IMR-90 (cell line): ENCODE results near the gene C1orf52. TPM values are rescaled to one million over a fixed set of nuclear protein-coding genes. Genes with fewer than 3 reads are reported as not detected.

Source experiments
- ATAC-seq: fragments of 200-7000 bp; cut with Tn5 transposase; 2 replicates; pipeline ENCODE4 v1.9.1; 2020; ENCODE audit warnings: low read depth, mild to moderate bottlenecking, moderate library complexity
- BruUV-seq: library from RNA; stranded (reverse); fragments of 400-500 nt; replicated peaks from 2 replicates; lab custom pipeline; 2021; lab: Mats Ljungman, UMichigan
- CTCF ChIA-PET: fragments of 300-600 bp; formaldehyde crosslinking; extraction: SDS; loops from one replicate; lab custom pipeline; 2021; ENCODE audit warnings: antibody characterized with exemption; lab: Yijun Ruan, JAX
- POLR2A ChIA-PET: fragments of 300-600 bp; sonication (Branson Sonifier 250); formaldehyde crosslinking; loops from one replicate; lab custom pipeline; 2022; ENCODE audit warnings: antibody characterized with exemption; ENCODE audit not compliant: unreplicated experiment; lab: Charles Lee
- DNase-seq: peaks from one replicate; pipeline ENCODE4 v3.0.0; 2013
- H2AFZ ChIP-seq: replicated peaks from 2 replicates; pipeline ENCODE3; 2013; ENCODE audit warnings: low read length, mild to moderate bottlenecking; ENCODE audit not compliant: poor library complexity
- H2AK5ac ChIP-seq: 2 replicates; pipeline ENCODE4 v1.6.1; 2013; ENCODE audit warnings: low read depth, low read length, inconsistent platforms
- H2AK9ac ChIP-seq: replicated peaks from 2 replicates; pipeline ENCODE3; 2013; ENCODE audit warnings: mild to moderate bottlenecking, low read depth, low read length, moderate library complexity; ENCODE audit not compliant: poor library complexity
- H2BK120ac ChIP-seq: 2 replicates; pipeline ENCODE4 v1.6.1; 2013; ENCODE audit warnings: low read depth, low read length, inconsistent platforms
- H2BK15ac ChIP-seq: 3 replicates; pipeline ENCODE4 v1.6.1; 2013; ENCODE audit warnings: low read depth, low read length, inconsistent platforms
- H2BK20ac ChIP-seq: 2 replicates; pipeline ENCODE4 v1.6.1; 2013; ENCODE audit warnings: low read depth, mild to moderate bottlenecking, inconsistent platforms, low read length, moderate library complexity
- H2BK5ac ChIP-seq: 2 replicates; pipeline ENCODE4 v1.6.1; 2013; ENCODE audit warnings: mild to moderate bottlenecking, low read depth, low read length, inconsistent platforms; ENCODE audit not compliant: poor library complexity, severe bottlenecking
- H3K14ac ChIP-seq: replicated peaks from 2 replicates; pipeline ENCODE4 v1.6.1; 2013; ENCODE audit warnings: low read depth, low read length, inconsistent platforms
- H3K18ac ChIP-seq: 2 replicates; pipeline ENCODE4 v1.6.1; 2013; ENCODE audit warnings: low read depth, low read length, control low read depth
- H3K23ac ChIP-seq: 2 replicates; pipeline ENCODE4 v1.6.1; 2013; ENCODE audit warnings: low read depth, low read length, inconsistent platforms
- H3K27ac ChIP-seq: 2 replicates; pipeline ENCODE4 v1.5.1; 2013; ENCODE audit warnings: mild to moderate bottlenecking, control low read depth, low read length; ENCODE audit not compliant: insufficient read depth
- H3K27me3 ChIP-seq: 2 replicates; pipeline ENCODE4 v1.6.1; 2013; ENCODE audit warnings: low read length; ENCODE audit not compliant: control insufficient read depth, insufficient read depth
- H3K36me3 ChIP-seq: 2 replicates; pipeline ENCODE4 v1.6.1; 2013; ENCODE audit warnings: low read length, mixed read lengths; ENCODE audit not compliant: control insufficient read depth, insufficient read depth
- H3K4ac ChIP-seq: 2 replicates; pipeline ENCODE4 v1.6.1; 2013; ENCODE audit warnings: low read depth, low read length, inconsistent platforms
- H3K4me1 ChIP-seq: 2 replicates; pipeline ENCODE4 v1.6.1; 2013; ENCODE audit warnings: low read length, mixed read lengths; ENCODE audit not compliant: control insufficient read depth, insufficient read depth
- H3K4me2 ChIP-seq: 2 replicates; pipeline ENCODE4 v1.6.1; 2013; ENCODE audit warnings: low read depth, mild to moderate bottlenecking, control low read depth, low read length, moderate library complexity
- H3K4me3 ChIP-seq: 2 replicates; pipeline ENCODE4 v1.5.1; 2013; ENCODE audit warnings: low read depth, mild to moderate bottlenecking, control low read depth, low read length, moderate library complexity; ENCODE audit not compliant: insufficient read depth
- H3K56ac ChIP-seq: 2 replicates; pipeline ENCODE4 v1.6.1; 2013; ENCODE audit warnings: low read length, inconsistent platforms; ENCODE audit not compliant: insufficient read depth; ENCODE audit errors: extremely low read depth
- H3K79me1 ChIP-seq, 2 experiments: 2 replicates each; pipeline ENCODE4 v1.6.1; 2013; ENCODE audit warnings: low read length in 2 of 2, inconsistent platforms in 1 of 2, low read depth in 1 of 2
- H3K9ac ChIP-seq: 2 replicates; pipeline ENCODE4 v1.6.1; 2013; ENCODE audit warnings: low read depth, low read length, control low read depth
- H3K9me1 ChIP-seq: 2 replicates; pipeline ENCODE4 v1.6.1; 2013; ENCODE audit warnings: low read length, inconsistent platforms; ENCODE audit not compliant: insufficient read depth
- H3K9me3 ChIP-seq: 2 replicates; pipeline ENCODE4 v1.6.1; 2013; ENCODE audit warnings: low read length; ENCODE audit not compliant: control insufficient read depth, insufficient read depth
- H4K20me1 ChIP-seq: 2 replicates; pipeline ENCODE4 v1.6.1; 2013; ENCODE audit warnings: low read length, inconsistent platforms; ENCODE audit not compliant: insufficient read depth
- H4K5ac ChIP-seq: 2 replicates; pipeline ENCODE4 v1.6.1; 2013; ENCODE audit warnings: mild to moderate bottlenecking, low read depth, low read length, control low read depth
- H4K8ac ChIP-seq, 2 experiments: 2 replicates each; pipeline ENCODE4 v1.6.1; 2013; ENCODE audit warnings: low read depth in 2 of 2, low read length in 2 of 2, control low read depth in 1 of 2, inconsistent platforms in 1 of 2
- H4K91ac ChIP-seq: 2 replicates; pipeline ENCODE4 v1.6.1; 2013; ENCODE audit warnings: low read depth, low read length, inconsistent platforms; ENCODE audit not compliant: insufficient read depth
- BHLHE40 ChIP-seq: fragments of 150-350 bp; IDR thresholded peaks from 2 replicates; pipeline ENCODE4 v1.6.1; 2016; ENCODE audit warnings: mild to moderate bottlenecking, low read depth, low read length
- CEBPB ChIP-seq: IDR thresholded peaks from 2 replicates; pipeline ENCODE4 v1.6.1; 2012; ENCODE audit warnings: low read depth, low read length, improper control_type of control experiment
- CHD1 ChIP-seq: IDR thresholded peaks from 2 replicates; pipeline ENCODE4 v1.6.1; 2012; ENCODE audit warnings: low read depth, low read length, improper control_type of control experiment
- FOS ChIP-seq: fragments of 150-350 bp; IDR thresholded peaks from 2 replicates; pipeline ENCODE4 v1.6.1; 2016; ENCODE audit warnings: low read depth, low read length
- MAFK ChIP-seq: IDR thresholded peaks from 2 replicates; pipeline ENCODE4 v1.6.1; 2012; ENCODE audit warnings: low read depth, low read length, improper control_type of control experiment
- MAZ ChIP-seq: IDR thresholded peaks from 2 replicates; pipeline ENCODE4 v1.6.1; 2012; ENCODE audit warnings: low read depth, mild to moderate bottlenecking, low read length, improper control_type of control experiment, moderate library complexity, borderline replicate concordance
- MXI1 ChIP-seq: IDR thresholded peaks from 2 replicates; pipeline ENCODE4 v1.6.1; 2012; ENCODE audit warnings: low read depth, mild to moderate bottlenecking, low read length, moderate library complexity, borderline replicate concordance
- NFE2L2 ChIP-seq: fragments of 150-350 bp; IDR thresholded peaks from 2 replicates; pipeline ENCODE4 v1.6.1; 2016; ENCODE audit warnings: low read depth, mild to moderate bottlenecking, low read length
- POLR2A ChIP-seq: IDR thresholded peaks from 2 replicates; pipeline ENCODE4 v1.6.1; 2012; ENCODE audit warnings: mild to moderate bottlenecking, low read depth, low read length
- RAD21 ChIP-seq: IDR thresholded peaks from 2 replicates; pipeline ENCODE4 v1.6.1; 2012; ENCODE audit warnings: low read length, improper control_type of control experiment
- RCOR1 ChIP-seq: IDR thresholded peaks from 2 replicates; pipeline ENCODE4 v1.6.1; 2012; ENCODE audit warnings: mild to moderate bottlenecking, low read length, improper control_type of control experiment; ENCODE audit not compliant: insufficient replicate concordance
- RFX5 ChIP-seq: IDR thresholded peaks from 2 replicates; pipeline ENCODE4 v1.8.0; 2012; ENCODE audit warnings: low read depth, mild to moderate bottlenecking, low read length, moderate library complexity
- SMC3 ChIP-seq: fragments of 150-350 bp; IDR thresholded peaks from 2 replicates; pipeline ENCODE4 v1.6.1; 2016; ENCODE audit warnings: low read depth, mild to moderate bottlenecking, antibody characterized with exemption, low read length, moderate library complexity
- WGBS, 2 experiments: methylation state at CpG; one replicate each; pipeline versions ENCODE4 v1.1.5 to v1.1.7; 2013; ENCODE audit warnings: missing lambda C conversion rate in 2 of 2; ENCODE audit not compliant: insufficient read length in 1 of 2; ENCODE audit errors: extremely low coverage in 2 of 2; 5-methylcytosine and 5-hydroxymethylcytosine counted together
- dilution Hi-C: fragments of 300-500 bp; cut with HindIII; formaldehyde crosslinking; loops from one replicate; pipeline ENCODE4 v1.14.3; 2018; ENCODE audit warnings: low sequenced_read_pairs; ENCODE audit not compliant: unreplicated experiment
- in situ Hi-C: fragments of 300-500 bp; cut with MboI; formaldehyde crosslinking; loops from 3 replicates; pipeline ENCODE4 v1.14.3; 2019; ENCODE audit warnings: low sequenced_read_pairs, inconsistent platforms, mixed read lengths
- intact Hi-C: fragments of 100-400 bp; cut with micrococcal nuclease; formaldehyde crosslinking; loops from 2 replicates; pipeline ENCODE4 v1.10.0; 2022
- polyA plus RNA-seq, 3 experiments: library from polyadenylated mRNA; depleted of rRNA; stranded (reverse); fragments of >200 nt; gene quantifications; 2 replicates each; pipeline ENCODE4 v1.2.3, GENCODE V29; 2012; ENCODE audit warnings: low replicate concordance in 1 of 3
- total RNA-seq: library from RNA; depleted of rRNA; stranded (reverse); fragments of >200 nt; gene quantifications from 2 replicates; pipeline ENCODE4 v1.2.3, GENCODE V29; 2012
- TF ChIP-seq, protein P1 (sequence below): fragments of 150-350 bp; IDR thresholded peaks from 2 replicates; pipeline ENCODE4 v1.6.1; 2017; ENCODE audit warnings: mild to moderate bottlenecking, antibody characterized with exemption, low read length, low read depth
- TF ChIP-seq, protein P2 (sequence below): fragments of 150-350 bp; IDR thresholded peaks from 2 replicates; pipeline ENCODE4 v1.6.1; 2016; ENCODE audit warnings: low read depth, mild to moderate bottlenecking, low read length, moderate library complexity, borderline replicate concordance
- TF ChIP-seq, protein P3 (sequence below): conservative IDR thresholded peaks from 2 replicates; pipeline ENCODE4 v1.5.1; 2012; ENCODE audit warnings: mild to moderate bottlenecking, low read depth, low read length, improper control_type of control experiment

Gene C1orf52
- total and polyA plus RNA-seq, 2 of the 4 experiments (the other 2 are of a cell fraction), result 16.3 to 33.5 TPM

DNA sequence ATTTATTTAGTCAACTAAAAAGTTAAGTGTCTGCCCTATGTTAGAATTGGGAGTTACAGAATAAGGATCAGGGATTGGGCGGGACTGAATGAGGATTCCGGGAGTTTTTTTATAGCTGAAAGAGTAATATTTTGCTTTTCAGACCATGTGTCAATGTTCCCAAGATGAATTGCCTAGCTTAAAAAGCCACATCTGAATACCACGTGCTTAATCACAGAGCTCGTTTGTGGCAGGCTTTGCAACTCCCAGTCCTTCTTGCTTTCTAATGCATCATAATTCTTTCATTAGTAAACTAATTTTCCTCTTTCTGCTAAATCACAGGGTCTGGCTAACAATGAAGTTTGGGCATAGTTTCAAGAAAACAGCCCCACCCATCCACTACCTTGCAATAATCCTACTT is 21.2 kb upstream of the C1orf52 start:
- in situ Hi-C loops (no loop called here), dilution Hi-C loops (no loop called here), intact Hi-C loops (no loop called here)
- peak overlapping the region; percentile 12; the same call in 1 of the 2 replicates for H2BK20ac ChIP-seq
- H4K8ac ChIP-seq, result no peak overlapping the region
- no peak for ATAC-seq
- H3K23ac ChIP-seq, result no peak overlapping the region
- no peak for TF ChIP-seq RCOR1
- TF ChIP-seq, protein P1, sequence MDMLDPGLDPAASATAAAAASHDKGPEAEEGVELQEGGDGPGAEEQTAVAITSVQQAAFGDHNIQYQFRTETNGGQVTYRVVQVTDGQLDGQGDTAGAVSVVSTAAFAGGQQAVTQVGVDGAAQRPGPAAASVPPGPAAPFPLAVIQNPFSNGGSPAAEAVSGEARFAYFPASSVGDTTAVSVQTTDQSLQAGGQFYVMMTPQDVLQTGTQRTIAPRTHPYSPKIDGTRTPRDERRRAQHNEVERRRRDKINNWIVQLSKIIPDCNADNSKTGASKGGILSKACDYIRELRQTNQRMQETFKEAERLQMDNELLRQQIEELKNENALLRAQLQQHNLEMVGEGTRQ, result no peak
- TF ChIP-seq, protein P2, sequence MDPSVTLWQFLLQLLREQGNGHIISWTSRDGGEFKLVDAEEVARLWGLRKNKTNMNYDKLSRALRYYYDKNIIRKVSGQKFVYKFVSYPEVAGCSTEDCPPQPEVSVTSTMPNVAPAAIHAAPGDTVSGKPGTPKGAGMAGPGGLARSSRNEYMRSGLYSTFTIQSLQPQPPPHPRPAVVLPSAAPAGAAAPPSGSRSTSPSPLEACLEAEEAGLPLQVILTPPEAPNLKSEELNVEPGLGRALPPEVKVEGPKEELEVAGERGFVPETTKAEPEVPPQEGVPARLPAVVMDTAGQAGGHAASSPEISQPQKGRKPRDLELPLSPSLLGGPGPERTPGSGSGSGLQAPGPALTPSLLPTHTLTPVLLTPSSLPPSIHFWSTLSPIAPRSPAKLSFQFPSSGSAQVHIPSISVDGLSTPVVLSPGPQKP, result no peak
- no peak for TF ChIP-seq SMC3
- TF ChIP-seq CHD1, result no peak
- TF ChIP-seq NFE2L2, result no peak
- no peak for TF ChIP-seq RFX5
- TF ChIP-seq MAZ, result no peak
- TF ChIP-seq POLR2A, result no peak
- no peak for TF ChIP-seq MAFK
- TF ChIP-seq BHLHE40, result no peak
- no peak for TF ChIP-seq FOS
- no peak for TF ChIP-seq CEBPB
- TF ChIP-seq, protein P3, sequence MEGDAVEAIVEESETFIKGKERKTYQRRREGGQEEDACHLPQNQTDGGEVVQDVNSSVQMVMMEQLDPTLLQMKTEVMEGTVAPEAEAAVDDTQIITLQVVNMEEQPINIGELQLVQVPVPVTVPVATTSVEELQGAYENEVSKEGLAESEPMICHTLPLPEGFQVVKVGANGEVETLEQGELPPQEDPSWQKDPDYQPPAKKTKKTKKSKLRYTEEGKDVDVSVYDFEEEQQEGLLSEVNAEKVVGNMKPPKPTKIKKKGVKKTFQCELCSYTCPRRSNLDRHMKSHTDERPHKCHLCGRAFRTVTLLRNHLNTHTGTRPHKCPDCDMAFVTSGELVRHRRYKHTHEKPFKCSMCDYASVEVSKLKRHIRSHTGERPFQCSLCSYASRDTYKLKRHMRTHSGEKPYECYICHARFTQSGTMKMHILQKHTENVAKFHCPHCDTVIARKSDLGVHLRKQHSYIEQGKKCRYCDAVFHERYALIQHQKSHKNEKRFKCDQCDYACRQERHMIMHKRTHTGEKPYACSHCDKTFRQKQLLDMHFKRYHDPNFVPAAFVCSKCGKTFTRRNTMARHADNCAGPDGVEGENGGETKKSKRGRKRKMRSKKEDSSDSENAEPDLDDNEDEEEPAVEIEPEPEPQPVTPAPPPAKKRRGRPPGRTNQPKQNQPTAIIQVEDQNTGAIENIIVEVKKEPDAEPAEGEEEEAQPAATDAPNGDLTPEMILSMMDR, result no peak
- no peak for TF ChIP-seq RAD21
- TF ChIP-seq MXI1, result no peak
- peaks cover 0 to 20% of the 10 kb centered on the region in 2 experiments; a peak in 2 of 4 replicates for H3K79me1 ChIP-seq
- WGBS, 2 experiments, result 88% methylated on average over 3 of the region's 4 CpGs; no CpG with 5 or more reads in 1 of the 2 experiments
- H3K56ac ChIP-seq, result no peak overlapping the region
- H2BK120ac ChIP-seq, result no peak overlapping the region
- H3K27me3 ChIP-seq, result no peaks in the 10 kb centered on the region
- no peak overlapping the region for H3K4me3 ChIP-seq
- POLR2A ChIA-PET, result no interaction called here
- H3K9ac ChIP-seq, result no peak overlapping the region
- no peak overlapping the region for H3K14ac ChIP-seq
- CTCF ChIA-PET, result no interaction called here
- no peaks in the 10 kb centered on the region for H3K36me3 ChIP-seq
- H2BK15ac ChIP-seq, result no peak overlapping the region; the same call in 1 of the 3 replicates
- peaks cover 6% of the 10 kb centered on the region for H3K4me1 ChIP-seq
- H4K91ac ChIP-seq, result no peak overlapping the region
- no peak overlapping the region for H3K4ac ChIP-seq
- peak overlapping the region; percentile 43; the same call in 1 of the 2 replicates for H2AK5ac ChIP-seq
- DNase-seq, result no peak
- no peak overlapping the region for H2BK5ac ChIP-seq
- peaks cover 8% of the 10 kb centered on the region for H3K9me1 ChIP-seq
- peaks cover 3% of the 10 kb centered on the region; the same call in 1 of the 2 replicates for H4K20me1 ChIP-seq
- no peaks in the 10 kb centered on the region for H3K9me3 ChIP-seq
- no peak overlapping the region for H3K27ac ChIP-seq
- BruUV-seq, result no TSS peak
- H3K18ac ChIP-seq, result no peak overlapping the region
- no peak overlapping the region for H2AK9ac ChIP-seq
- no peak overlapping the region for H4K5ac ChIP-seq
- no peak overlapping the region for H2AFZ ChIP-seq
- no peak overlapping the region for H3K4me2 ChIP-seq
